Measurements from ENCODE around the gene EPO.

DNA sequence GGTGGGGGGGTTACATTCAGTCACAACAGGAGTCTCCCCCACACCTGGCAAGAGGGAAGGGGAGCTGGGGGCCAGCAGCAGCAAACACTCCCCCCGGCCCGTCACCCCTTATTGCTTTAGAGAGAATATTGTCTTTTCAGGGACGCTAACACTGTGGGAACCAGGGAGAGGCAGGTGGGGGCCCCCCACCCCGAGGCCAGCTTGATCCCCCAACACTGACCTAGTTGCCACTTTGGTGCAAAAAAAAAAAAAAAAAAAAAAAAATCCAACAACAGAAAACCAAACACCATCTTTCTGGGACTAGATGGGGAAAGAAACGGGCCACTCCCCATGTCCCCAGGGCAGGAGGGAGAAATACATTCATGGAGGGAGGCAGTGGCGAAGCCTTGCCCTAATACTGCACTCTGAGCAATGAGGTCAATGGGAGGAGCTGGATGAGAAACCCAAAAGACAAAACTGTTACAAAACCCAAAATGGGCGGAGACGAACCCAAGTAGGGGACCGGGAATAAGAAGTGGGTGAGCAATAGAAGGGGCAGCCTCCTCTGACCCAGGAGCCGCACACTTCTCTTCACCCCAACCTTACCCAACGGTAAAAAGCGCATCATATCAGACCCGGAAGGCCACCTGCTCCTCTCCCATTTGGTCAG lies 40.2 kb upstream of the EPO start:
- TF ChIP-seq, protein P1, sequence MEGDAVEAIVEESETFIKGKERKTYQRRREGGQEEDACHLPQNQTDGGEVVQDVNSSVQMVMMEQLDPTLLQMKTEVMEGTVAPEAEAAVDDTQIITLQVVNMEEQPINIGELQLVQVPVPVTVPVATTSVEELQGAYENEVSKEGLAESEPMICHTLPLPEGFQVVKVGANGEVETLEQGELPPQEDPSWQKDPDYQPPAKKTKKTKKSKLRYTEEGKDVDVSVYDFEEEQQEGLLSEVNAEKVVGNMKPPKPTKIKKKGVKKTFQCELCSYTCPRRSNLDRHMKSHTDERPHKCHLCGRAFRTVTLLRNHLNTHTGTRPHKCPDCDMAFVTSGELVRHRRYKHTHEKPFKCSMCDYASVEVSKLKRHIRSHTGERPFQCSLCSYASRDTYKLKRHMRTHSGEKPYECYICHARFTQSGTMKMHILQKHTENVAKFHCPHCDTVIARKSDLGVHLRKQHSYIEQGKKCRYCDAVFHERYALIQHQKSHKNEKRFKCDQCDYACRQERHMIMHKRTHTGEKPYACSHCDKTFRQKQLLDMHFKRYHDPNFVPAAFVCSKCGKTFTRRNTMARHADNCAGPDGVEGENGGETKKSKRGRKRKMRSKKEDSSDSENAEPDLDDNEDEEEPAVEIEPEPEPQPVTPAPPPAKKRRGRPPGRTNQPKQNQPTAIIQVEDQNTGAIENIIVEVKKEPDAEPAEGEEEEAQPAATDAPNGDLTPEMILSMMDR (IDR thresholded peaks at IDR 0.05; ENCODE audit: low read length), result no peak
- no peak for TF ChIP-seq EZH2phosphoT487 (IDR thresholded peaks at IDR 0.05; ENCODE audit: low read length)
